ENCODE measurements around the gene LCLAT1.
A peak's percentile ranks its signal among the peaks of the same experiment; 100 is the strongest.

Gene LCLAT1

GRCh38 chr2:30447149-30448045, at the start of gene LCLAT1:
TSS of gene LCLAT1 (plus strand) at chr2:30447246. CDS start at chr2:30525591, 78,345 bp downstream.
- peak; percentile 86 for DNase-seq

- DNase-seq, result peak; percentile 81
Observed at GRCh38 chr2:30398084-30398873, 48.8 kb upstream of the LCLAT1 start.

- no peak for DNase-seq
Observed at GRCh38 chr2:30400151-30400954, 46.7 kb upstream of the LCLAT1 start.

- no peak for DNase-seq
Observed at GRCh38 chr2:30402441-30403182, 44.4 kb upstream of the LCLAT1 start.

- no peak for DNase-seq
Observed at GRCh38 chr2:30403592-30404312, 43.3 kb upstream of the LCLAT1 start.

- DNase-seq, result no peak
Observed at GRCh38 chr2:30404319-30405259, 42.5 kb upstream of the LCLAT1 start.

GRCh38 chr2:30405260-30405605, 41.8 kb upstream of the LCLAT1 start:
- DNase-seq, result peak; percentile 56

GRCh38 chr2:30406853-30407252, 40.2 kb upstream of the LCLAT1 start:
- no peak for DNase-seq

- no peak for DNase-seq
Observed at GRCh38 chr2:30408961-30409387, 38.1 kb upstream of the LCLAT1 start.

GRCh38 chr2:30410217-30410616, 36.8 kb upstream of the LCLAT1 start:
- peak; percentile 38 for DNase-seq

GRCh38 chr2:30412047-30412683, 34.9 kb upstream of the LCLAT1 start:
- DNase-seq, result no peak

- DNase-seq, result no peak
Observed at GRCh38 chr2:30412684-30413570, 34.1 kb upstream of the LCLAT1 start.

GRCh38 chr2:30414961-30415360, 32.1 kb upstream of the LCLAT1 start:
- no peak for DNase-seq

- DNase-seq, result peak; percentile 31
Observed at GRCh38 chr2:30417253-30417652, 29.8 kb upstream of the LCLAT1 start.

- no peak for DNase-seq
Observed at GRCh38 chr2:30421026-30421603, 25.9 kb upstream of the LCLAT1 start.

- DNase-seq, result no peak
Observed at GRCh38 chr2:30421604-30422443, 25.2 kb upstream of the LCLAT1 start.

GRCh38 chr2:30422444-30423040, 24.5 kb upstream of the LCLAT1 start:
- DNase-seq, result peak; percentile 68

Data from inflammatory macrophage treated with lipopolysaccharide for 4 hours (primary cell).